ENCODE results near the gene ATG9A.
"Not testable (repeated sequence)": the region's sequence is repeated elsewhere in the genome, so short reads cannot be mapped to it uniquely, and the experiment has no call there.

The ATG9A gene

GRCh38 chr2:219205981-219206327, 23.5 kb downstream of the ATG9A start:
- no peak for DNase-seq

- DNase-seq = no peak
Measured at GRCh38 chr2:219205165-219205538, 24.3 kb downstream of the ATG9A start.

- no peak for DNase-seq
Measured at GRCh38 chr2:219204425-219205164, 24.8 kb downstream of the ATG9A start.

GRCh38 chr2:219201331-219201730, 28.1 kb downstream of the ATG9A start:
- DNase-seq = not testable (repeated sequence)

- not testable (repeated sequence) for DNase-seq
Measured at GRCh38 chr2:219200502-219201326, 28.7 kb downstream of the ATG9A start.

- no peak for DNase-seq
Measured at GRCh38 chr2:219199470-219200211, 29.8 kb downstream of the ATG9A start.

GRCh38 chr2:219198974-219199373, 30.5 kb downstream of the ATG9A start:
- DNase-seq = no peak

- DNase-seq = no peak
Measured at GRCh38 chr2:219197388-219197787, 32.0 kb downstream of the ATG9A start.

- DNase-seq = no peak
Measured at GRCh38 chr2:219186754-219187456, 42.5 kb downstream of the ATG9A start.

- no peak for DNase-seq
Measured at GRCh38 chr2:219184121-219184520, 45.3 kb downstream of the ATG9A start.

- no peak for DNase-seq
Measured at GRCh38 chr2:219183151-219183772, 46.2 kb downstream of the ATG9A start.

GRCh38 chr2:219182331-219183150, 46.9 kb downstream of the ATG9A start:
- no peak for DNase-seq

- DNase-seq = no peak
Measured at GRCh38 chr2:219181531-219181930, 47.9 kb downstream of the ATG9A start.

- DNase-seq = no peak
Measured at GRCh38 chr2:219180961-219181360, 48.5 kb downstream of the ATG9A start.

- no peak for DNase-seq
Measured at GRCh38 chr2:219179601-219180465, 49.6 kb downstream of the ATG9A start.

- DNase-seq = no peak
Measured at GRCh38 chr2:219178377-219179175, 50.9 kb downstream of the ATG9A start.

GRCh38 chr2:219177552-219178376, 51.7 kb downstream of the ATG9A start, which contains the start of gene RETREG2:
RETREG2 (plus strand) TSS chr2:219178275; CDS start chr2:219178353, 78 bp downstream.
- peak; percentile 89 for DNase-seq

- peak; percentile 87 for DNase-seq
Measured at GRCh38 chr2:219176818-219177551, 52.5 kb downstream of the ATG9A start, which contains the start of gene CNPPD1. CNPPD1 (minus strand) TSS chr2:219176925; CDS start chr2:219176828, 97 bp downstream.

All from GDM1 (cell line).